Measurements from ENCODE around the gene RTEL1.

- TF ChIP-seq, protein P1, sequence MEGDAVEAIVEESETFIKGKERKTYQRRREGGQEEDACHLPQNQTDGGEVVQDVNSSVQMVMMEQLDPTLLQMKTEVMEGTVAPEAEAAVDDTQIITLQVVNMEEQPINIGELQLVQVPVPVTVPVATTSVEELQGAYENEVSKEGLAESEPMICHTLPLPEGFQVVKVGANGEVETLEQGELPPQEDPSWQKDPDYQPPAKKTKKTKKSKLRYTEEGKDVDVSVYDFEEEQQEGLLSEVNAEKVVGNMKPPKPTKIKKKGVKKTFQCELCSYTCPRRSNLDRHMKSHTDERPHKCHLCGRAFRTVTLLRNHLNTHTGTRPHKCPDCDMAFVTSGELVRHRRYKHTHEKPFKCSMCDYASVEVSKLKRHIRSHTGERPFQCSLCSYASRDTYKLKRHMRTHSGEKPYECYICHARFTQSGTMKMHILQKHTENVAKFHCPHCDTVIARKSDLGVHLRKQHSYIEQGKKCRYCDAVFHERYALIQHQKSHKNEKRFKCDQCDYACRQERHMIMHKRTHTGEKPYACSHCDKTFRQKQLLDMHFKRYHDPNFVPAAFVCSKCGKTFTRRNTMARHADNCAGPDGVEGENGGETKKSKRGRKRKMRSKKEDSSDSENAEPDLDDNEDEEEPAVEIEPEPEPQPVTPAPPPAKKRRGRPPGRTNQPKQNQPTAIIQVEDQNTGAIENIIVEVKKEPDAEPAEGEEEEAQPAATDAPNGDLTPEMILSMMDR (IDR thresholded peaks at IDR 0.05) = no peak
- TF ChIP-seq POLR2AphosphoS5 (IDR thresholded peaks at IDR 0.05) = no peak
These were observed 6.9 kb downstream of the RTEL1 start for GRCh38 chr20:63664861-63665594.
